Measurements from ENCODE around the gene FBXL16.

The FBXL16 gene

DNA sequence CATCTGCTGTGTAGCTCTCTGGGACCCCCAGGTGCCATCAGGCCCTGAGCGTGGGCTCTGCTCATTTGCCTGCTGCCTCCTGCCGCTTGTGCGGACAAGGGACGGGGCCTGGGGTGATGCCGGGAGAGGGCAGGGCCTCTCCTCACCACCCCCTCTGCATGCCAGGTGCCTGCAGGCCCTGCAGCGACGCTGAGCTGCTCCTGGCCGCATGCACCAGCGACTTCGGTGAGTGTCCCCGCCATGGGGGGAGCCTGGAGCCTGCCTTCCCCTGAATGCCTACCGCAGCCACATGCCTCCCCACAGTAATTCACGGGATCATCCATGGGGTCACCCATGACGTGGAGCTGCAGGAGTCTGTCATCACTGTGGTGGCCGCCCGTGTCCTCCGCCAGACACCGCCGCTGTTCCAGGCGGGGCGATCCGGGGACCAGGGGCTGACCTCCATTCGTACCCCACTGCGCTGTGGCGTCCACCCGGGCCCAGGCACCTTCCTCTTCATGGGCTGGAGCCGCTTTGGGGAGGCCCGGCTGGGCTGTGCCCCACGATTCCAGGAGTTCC, 11.2 kb upstream of the FBXL16 start:
- Histone ChIP-seq H3K4me3 (ENCODE audit: low read length) (no peak overlapping the region), H3K27ac (ENCODE audit: low read length) (no peak overlapping the region), H4K20me1 (ENCODE audit: insufficient read depth, low read length) (peaks cover 4% of the 10 kb centered on the region; the same call in 1 of the 2 replicates), H3K9me3 (ENCODE audit: insufficient read depth, low read length) (no peaks in the 10 kb centered on the region), H2AFZ (ENCODE audit: low read depth, low read length) (no peak overlapping the region), H3K9ac (ENCODE audit: low read length) (no peak overlapping the region), H3K4me2 (ENCODE audit: low read length) (no peak overlapping the region), H3K36me3 (replicated peaks; ENCODE audit: low read depth, low read length) (no peaks in the 10 kb centered on the region), H3K4me1 (ENCODE audit: low read length) (peaks cover 14% of the 10 kb centered on the region), H3K27me3 (ENCODE audit: low read depth, low read length) (no peaks in the 10 kb centered on the region; the same call in 1 of the 2 replicates), H3K79me2 (ENCODE audit: low read length) (peaks cover 3% of the 10 kb centered on the region; the same call in 1 of the 2 replicates)
- no peak for TF ChIP-seq EZH2phosphoT487 (IDR thresholded peaks at IDR 0.05; ENCODE audit: low read depth)
- TF ChIP-seq CTCF (IDR thresholded peaks at IDR 0.05; ENCODE audit: low read depth, low read length), result no peak

DNA sequence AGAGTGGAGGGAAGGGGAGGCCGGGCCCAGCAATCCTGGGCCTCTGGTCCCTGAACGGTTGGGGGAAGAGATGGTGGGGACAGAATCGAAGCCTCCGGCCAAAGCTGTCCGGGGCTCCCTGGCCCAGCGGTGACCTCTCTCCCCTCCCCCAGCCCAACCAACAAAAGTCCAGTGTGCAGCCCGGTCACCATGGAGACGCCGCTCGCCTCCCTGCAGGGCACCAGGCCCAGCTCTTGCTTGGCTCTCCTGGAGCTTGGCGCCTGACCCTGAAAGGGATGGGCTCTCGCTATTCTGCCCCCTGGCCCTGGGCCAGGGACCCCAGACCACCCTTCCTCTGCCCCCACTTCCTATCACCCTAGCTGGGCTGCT, 10.6 kb upstream of the FBXL16 start:
- Histone ChIP-seq H3K4me3 (ENCODE audit: low read length) (no peak overlapping the region), H4K20me1 (ENCODE audit: insufficient read depth, low read length) (no peaks in the 10 kb centered on the region), H3K4me1 (ENCODE audit: low read length) (peaks cover 10% of the 10 kb centered on the region; the same call in 1 of the 2 replicates), H3K79me2 (ENCODE audit: low read length) (no peaks in the 10 kb centered on the region), H2AFZ (ENCODE audit: low read depth, low read length) (no peak overlapping the region), H3K36me3 (replicated peaks; ENCODE audit: low read depth, low read length) (no peaks in the 10 kb centered on the region), H3K4me2 (ENCODE audit: low read length) (no peak overlapping the region), H3K9ac (ENCODE audit: low read length) (no peak overlapping the region), H3K27ac (ENCODE audit: low read length) (no peak overlapping the region), H3K27me3 (ENCODE audit: low read depth, low read length) (no peaks in the 10 kb centered on the region; the same call in 1 of the 2 replicates), H3K9me3 (ENCODE audit: insufficient read depth, low read length) (no peaks in the 10 kb centered on the region)
- TF ChIP-seq CTCF (IDR thresholded peaks at IDR 0.05; ENCODE audit: low read depth, low read length) (no peak), EZH2phosphoT487 (IDR thresholded peaks at IDR 0.05; ENCODE audit: low read depth) (no peak)

DNA sequence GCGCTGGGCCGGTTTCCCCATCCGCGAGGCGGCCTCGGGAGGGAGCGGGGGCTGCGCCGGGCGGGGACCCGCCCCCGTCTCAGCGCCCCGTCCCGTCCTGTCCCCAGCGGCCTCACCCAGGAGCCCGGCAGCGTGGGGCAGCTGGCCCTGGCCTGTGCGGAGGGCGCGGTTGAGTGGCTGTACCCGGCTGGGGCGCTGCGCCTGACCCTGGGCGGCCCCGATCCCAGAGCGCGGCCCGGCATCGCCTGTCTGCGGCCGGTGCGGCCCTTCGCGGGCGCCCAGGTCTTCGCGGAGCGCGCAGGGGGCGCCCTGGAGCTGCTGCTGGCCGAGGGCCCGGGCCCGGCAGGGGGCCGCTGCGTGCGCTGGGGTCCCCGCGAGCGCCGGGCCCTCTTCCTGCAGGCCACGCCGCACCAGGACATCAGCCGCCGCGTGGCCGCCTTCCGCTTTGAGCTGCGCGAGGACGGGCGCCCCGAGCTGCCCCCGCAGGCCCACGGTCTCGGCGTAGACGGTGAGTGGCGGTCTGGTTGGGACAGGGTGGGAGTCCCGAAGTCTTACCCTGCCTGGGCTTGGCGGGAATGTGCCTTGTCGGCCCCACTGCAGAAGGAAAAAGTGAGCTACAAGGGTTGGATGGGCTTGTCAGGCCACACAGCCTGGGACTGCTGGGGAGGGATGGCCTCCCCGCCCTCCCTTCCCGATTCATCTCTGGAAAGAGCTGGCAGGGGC, 10.0 kb upstream of the FBXL16 start:
- no peak overlapping the region for H3K4me2 ChIP-seq (ENCODE audit: low read length)
- no peaks in the 10 kb centered on the region for H3K36me3 ChIP-seq (replicated peaks; ENCODE audit: low read depth, low read length)
- no peak overlapping the region for H3K27ac ChIP-seq (ENCODE audit: low read length)
- no peaks in the 10 kb centered on the region for H3K9me3 ChIP-seq (ENCODE audit: insufficient read depth, low read length)
- no peaks in the 10 kb centered on the region for H4K20me1 ChIP-seq (ENCODE audit: insufficient read depth, low read length)
- H3K4me1 ChIP-seq (ENCODE audit: low read length), result peaks cover 10% of the 10 kb centered on the region; the same call in 1 of the 2 replicates
- no peaks in the 10 kb centered on the region for H3K79me2 ChIP-seq (ENCODE audit: low read length)
- H3K9ac ChIP-seq (ENCODE audit: low read length), result no peak overlapping the region
- H2AFZ ChIP-seq (ENCODE audit: low read depth, low read length), result no peak overlapping the region
- no peak overlapping the region for H3K4me3 ChIP-seq (ENCODE audit: low read length)
- H3K27me3 ChIP-seq (ENCODE audit: low read depth, low read length), result peaks cover 4% of the 10 kb centered on the region; the same call in 1 of the 2 replicates
- no peak for TF ChIP-seq CTCF (IDR thresholded peaks at IDR 0.05; ENCODE audit: low read depth, low read length)
- no peak for TF ChIP-seq EZH2phosphoT487 (IDR thresholded peaks at IDR 0.05; ENCODE audit: low read depth)

DNA sequence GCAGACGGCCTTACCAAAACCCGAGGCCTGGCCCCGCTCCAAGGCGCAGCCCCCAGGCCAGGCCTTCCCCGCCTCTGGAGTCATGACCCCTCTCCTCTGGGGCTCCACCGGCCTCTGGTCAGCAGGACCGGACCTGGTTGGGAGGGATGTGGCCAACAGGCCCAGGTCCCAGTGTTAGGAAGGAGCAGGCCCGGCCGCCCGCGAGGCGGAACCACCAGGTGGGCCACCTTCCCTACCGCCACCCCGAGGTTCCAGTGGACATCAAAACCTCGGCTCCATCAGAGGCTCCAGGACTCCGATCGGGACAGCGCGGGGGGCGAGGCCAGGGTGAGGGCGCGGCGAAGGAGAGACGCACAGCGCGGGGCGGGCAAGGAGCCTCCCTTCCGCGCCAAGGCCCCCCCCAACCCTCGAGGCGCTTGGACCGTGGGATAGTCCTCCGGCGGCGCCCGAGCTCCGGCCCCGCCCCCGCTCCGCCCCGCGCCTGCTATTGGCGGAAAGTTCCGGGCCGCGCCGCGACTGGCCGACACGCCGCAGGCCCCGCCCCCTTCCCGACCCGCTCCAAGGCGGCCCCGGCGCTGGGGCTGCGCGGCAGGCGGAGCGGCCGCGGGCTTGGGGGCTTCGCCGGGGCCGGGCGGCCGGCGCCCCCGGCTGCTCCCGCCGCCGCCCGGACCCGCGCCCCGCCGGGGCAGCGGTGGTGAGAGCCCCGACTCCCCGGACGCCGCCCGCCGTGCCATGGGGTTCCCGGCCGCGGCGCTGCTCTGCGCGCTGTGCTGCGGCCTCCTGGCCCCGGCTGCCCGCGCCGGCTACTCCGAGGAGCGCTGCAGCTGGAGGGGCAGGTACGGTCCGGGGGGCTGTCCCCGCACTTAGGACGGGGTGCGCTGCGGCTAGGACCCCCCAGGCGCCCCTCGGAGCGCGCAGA, 9.2 kb upstream of the FBXL16 start, which contains the start of gene METRN:
TSS of gene METRN (plus strand) at position 561 of the 919 bp plus-strand sequence. CDS start at position 733, 172 bp downstream.
- H3K4me3 ChIP-seq (ENCODE audit: low read length), result no peak within 1 kb of the TSS
- no peaks in the 10 kb centered on the region for H3K36me3 ChIP-seq (replicated peaks; ENCODE audit: low read depth, low read length)
- H3K4me2 ChIP-seq (ENCODE audit: low read length), result no peak within 1 kb of the TSS
- no peak for TF ChIP-seq EZH2phosphoT487 (IDR thresholded peaks at IDR 0.05; ENCODE audit: low read depth)
- no peak for TF ChIP-seq CTCF (IDR thresholded peaks at IDR 0.05; ENCODE audit: low read depth, low read length)
- H3K9me3 ChIP-seq (ENCODE audit: insufficient read depth, low read length), result no peaks in the 10 kb centered on the region
- peaks cover 12% of the 10 kb centered on the region for H3K27me3 ChIP-seq (ENCODE audit: low read depth, low read length)
- H2AFZ ChIP-seq (ENCODE audit: low read depth, low read length), result no peak within 1 kb of the TSS
- peaks cover 6% of the 10 kb centered on the region; the same call in 1 of the 2 replicates for H3K4me1 ChIP-seq (ENCODE audit: low read length)
- H3K9ac ChIP-seq (ENCODE audit: low read length), result no peak within 1 kb of the TSS
- H3K27ac ChIP-seq (ENCODE audit: low read length), result no peak within 1 kb of the TSS
- no peaks in the 10 kb centered on the region for H4K20me1 ChIP-seq (ENCODE audit: insufficient read depth, low read length)
- H3K79me2 ChIP-seq (ENCODE audit: low read length), result no peaks in the 10 kb centered on the region
